Measurements from ENCODE around the gene LIPE. TPM values are rescaled to one million over a fixed set of nuclear protein-coding genes. Genes with fewer than 3 reads are reported as not detected.
A peak's percentile ranks its signal among the peaks of the same experiment; 100 is the strongest.
"Not testable (repeated sequence)": the region's sequence is repeated elsewhere in the genome, so short reads cannot be mapped to it uniquely, and the experiment has no call there.

LIPE gene
- total RNA-seq, 1 experiment from 2014 or later = 8.2 TPM

- no peak overlapping the region for H3K4me3 ChIP-seq (ENCODE audit: insufficient read depth, low read depth, low read length)
- no peaks in the 10 kb centered on the region for H3K27me3 ChIP-seq (ENCODE audit: control insufficient read depth, insufficient read depth, low read length)
- DNase-seq = no peak
- H3K36me3 ChIP-seq (replicated peaks; ENCODE audit: control insufficient read depth, insufficient read depth, low read length) = no peaks in the 10 kb centered on the region
Measured at GRCh38 chr19:42459926-42460325, 32.7 kb upstream of the LIPE start.

DNA sequence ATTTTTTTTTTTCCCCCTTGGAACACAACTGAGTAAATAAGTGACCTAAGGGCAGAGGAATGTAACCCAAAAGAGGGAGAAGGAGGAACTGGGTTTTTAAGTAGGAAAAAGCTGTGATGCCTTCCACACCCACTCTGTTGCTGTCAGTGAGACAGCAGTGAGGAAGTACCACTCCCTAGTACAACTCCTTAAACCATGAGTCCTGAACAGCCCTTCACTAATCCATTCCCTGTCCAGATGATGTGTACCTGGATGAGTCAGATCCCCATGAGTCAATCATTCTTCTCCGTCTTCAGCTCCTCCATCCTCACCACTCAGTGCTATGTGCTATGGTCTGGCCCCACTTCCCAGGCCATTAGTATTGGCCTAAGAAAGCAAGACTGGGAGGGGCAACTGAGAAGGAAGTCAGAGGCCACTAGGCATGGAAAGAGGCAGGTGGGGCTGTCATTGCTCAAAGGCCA, 28.5 kb upstream of the LIPE start:
- Histone ChIP-seq H3K27me3 (ENCODE audit: control insufficient read depth, insufficient read depth, low read length) (no peaks in the 10 kb centered on the region), H3K36me3 (replicated peaks; ENCODE audit: control insufficient read depth, insufficient read depth, low read length) (no peaks in the 10 kb centered on the region), H3K4me3 (ENCODE audit: insufficient read depth, low read depth, low read length) (no peak overlapping the region)
- DNase-seq = no peak

GRCh38 chr19:42455086-42455485, 27.9 kb upstream of the LIPE start:
- Histone ChIP-seq H3K27me3 (ENCODE audit: control insufficient read depth, insufficient read depth, low read length) (no peaks in the 10 kb centered on the region), H3K4me3 (ENCODE audit: insufficient read depth, low read depth, low read length) (no peak overlapping the region)

DNA sequence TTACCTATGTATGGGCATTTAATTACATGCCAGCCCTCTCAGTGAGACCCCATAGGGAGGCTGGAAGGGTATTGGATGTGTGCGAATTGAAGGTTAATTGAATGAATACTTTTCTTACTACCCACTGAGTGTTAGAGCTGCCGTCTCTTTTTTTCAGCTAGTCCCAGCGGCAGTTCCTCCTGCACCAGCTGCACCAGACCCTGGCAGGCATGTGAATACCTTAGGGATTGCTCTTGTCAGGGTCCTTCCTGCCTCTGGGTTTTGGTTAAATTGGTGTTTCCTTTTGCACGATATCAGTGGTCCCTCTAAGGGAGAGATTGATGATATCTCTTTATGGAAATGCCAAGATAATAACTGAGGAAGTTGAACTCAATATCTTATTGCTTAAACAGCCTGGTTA, 25.4 kb upstream of the LIPE start:
- Histone ChIP-seq H3K36me3 (replicated peaks; ENCODE audit: control insufficient read depth, insufficient read depth, low read length) (no peaks in the 10 kb centered on the region), H3K4me3 (ENCODE audit: insufficient read depth, low read depth, low read length) (no peak overlapping the region), H3K27me3 (ENCODE audit: control insufficient read depth, insufficient read depth, low read length) (no peaks in the 10 kb centered on the region)
- DNase-seq = no peak

More at GRCh38 chr19:42455086-42455485, 27.9 kb upstream of the LIPE start:
- H3K36me3 ChIP-seq (replicated peaks; ENCODE audit: control insufficient read depth, insufficient read depth, low read length) = no peaks in the 10 kb centered on the region
- no peak for DNase-seq

DNA sequence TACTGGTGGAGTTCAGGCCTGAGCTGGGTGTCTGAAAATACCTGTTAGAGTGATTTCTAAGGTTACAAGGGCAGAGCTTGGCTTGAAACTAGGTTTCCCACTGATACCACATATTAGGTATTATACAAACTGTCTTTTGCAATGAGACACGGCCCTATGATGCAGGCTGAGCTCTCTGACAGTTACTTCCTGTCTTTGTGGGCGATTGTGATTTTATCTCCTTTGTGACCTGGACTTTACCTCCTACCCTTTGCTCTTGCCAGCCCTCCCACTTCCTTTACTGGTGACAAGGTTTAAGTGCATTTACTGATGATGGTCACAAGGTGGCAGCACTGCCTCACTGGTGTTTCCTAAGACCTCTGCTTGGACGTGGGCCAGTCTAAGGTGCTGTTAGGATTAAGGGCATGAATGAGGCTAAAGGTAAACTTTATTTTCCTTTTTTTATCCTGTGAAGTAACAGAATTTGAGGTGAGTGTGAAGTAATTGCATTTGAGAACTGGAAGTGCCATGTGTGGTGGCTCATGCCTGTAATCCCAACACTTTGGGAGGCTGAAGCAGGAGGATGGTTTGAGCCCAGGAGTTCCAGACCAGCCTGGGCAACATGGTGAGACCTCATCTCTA, 23.2 kb upstream of the LIPE start:
- Histone ChIP-seq H3K27me3 (ENCODE audit: control insufficient read depth, insufficient read depth, low read length) (no peaks in the 10 kb centered on the region), H3K4me3 (ENCODE audit: insufficient read depth, low read depth, low read length) (no peak overlapping the region), H3K36me3 (replicated peaks; ENCODE audit: control insufficient read depth, insufficient read depth, low read length) (no peaks in the 10 kb centered on the region)
- peak; percentile 80 for DNase-seq

- DNase-seq; H3K36me3 ChIP-seq (replicated peaks; ENCODE audit: control insufficient read depth, insufficient read depth, low read length); H3K4me3 ChIP-seq (ENCODE audit: insufficient read depth, low read depth, low read length); H3K27me3 ChIP-seq (ENCODE audit: control insufficient read depth, insufficient read depth, low read length): not testable (repeated sequence)
Measured at GRCh38 chr19:42448306-42448705, 21.1 kb upstream of the LIPE start.

DNA sequence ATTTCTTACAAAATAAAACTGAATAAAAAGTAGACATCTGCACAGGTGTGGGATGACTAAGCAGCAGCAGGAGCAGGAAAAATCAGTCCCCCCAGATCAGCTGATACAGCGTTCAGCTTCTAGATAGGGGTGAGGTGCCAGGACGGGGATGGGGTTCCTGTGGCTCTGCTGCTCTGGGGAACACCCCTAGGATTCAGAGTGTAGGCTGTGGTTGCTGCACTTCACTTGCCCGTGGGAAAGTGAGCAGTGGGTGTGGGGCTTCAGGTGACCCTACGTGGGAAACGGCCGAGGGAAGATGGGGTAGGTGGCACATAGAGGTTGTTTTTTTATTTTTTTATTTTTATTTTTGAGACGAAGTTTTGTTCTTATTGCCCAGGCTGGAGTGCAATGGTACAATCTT, 18.8 kb upstream of the LIPE start:
- DNase-seq = no peak
- Histone ChIP-seq H3K36me3 (replicated peaks; ENCODE audit: control insufficient read depth, insufficient read depth, low read length) (no peaks in the 10 kb centered on the region), H3K4me3 (ENCODE audit: insufficient read depth, low read depth, low read length) (no peak overlapping the region), H3K27me3 (ENCODE audit: control insufficient read depth, insufficient read depth, low read length) (peaks cover 2% of the 10 kb centered on the region; the same call in 1 of the 2 replicates)

DNA sequence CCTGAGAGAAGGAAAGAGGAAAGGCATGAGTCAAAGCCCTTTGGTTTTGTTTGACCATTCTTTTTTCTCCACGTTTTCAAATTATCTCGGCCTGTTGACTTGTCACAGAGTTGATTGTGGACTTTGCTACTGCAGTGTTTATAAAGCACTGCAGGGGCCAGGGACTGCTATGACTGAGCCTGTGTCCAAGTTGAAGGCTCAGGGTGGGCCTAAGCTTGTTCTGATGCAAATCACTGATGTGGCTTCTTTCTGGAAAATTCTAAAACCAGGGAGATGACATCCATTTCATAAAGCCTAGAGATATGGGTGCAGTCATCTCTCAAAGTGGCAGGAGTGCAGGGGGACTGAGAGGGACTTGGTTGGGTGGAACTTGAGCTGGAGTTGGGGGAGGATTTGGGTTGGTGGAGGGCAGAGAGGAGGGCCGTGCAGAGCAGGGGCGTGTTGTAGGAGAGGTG, 16.8 kb upstream of the LIPE start:
- H3K4me3 ChIP-seq (ENCODE audit: insufficient read depth, low read depth, low read length) = no peak overlapping the region
- peaks cover 4% of the 10 kb centered on the region; the same call in 1 of the 2 replicates for H3K27me3 ChIP-seq (ENCODE audit: control insufficient read depth, insufficient read depth, low read length)
- H3K36me3 ChIP-seq (replicated peaks; ENCODE audit: control insufficient read depth, insufficient read depth, low read length) = no peaks in the 10 kb centered on the region
- DNase-seq = no peak

DNA sequence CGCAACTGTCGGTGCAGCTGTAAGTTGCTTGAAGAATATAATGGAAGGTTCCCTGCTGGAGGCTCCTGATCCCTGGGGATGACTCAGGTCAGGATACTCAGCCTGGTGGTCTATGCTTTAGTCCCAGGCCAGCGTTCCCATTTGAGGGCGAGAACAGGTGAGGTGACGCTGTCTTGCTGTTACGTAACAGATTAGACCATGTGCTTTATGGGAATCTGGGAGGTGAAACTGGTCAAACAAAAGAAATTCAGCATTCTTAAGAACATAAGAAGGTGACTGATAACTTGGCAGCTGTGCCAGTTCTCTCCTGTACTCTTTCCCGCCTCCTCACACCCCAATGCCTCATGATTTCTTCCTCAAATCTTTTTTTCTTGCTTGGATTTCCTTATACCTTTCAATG, 15.6 kb upstream of the LIPE start, which contains the start of gene CXCL17:
Gene CXCL17 (minus strand): TSS at position 114 of the 400 bp plus-strand sequence. CDS start 114 bp downstream, outside the sequence.
- peak; percentile 22 for DNase-seq
- Histone ChIP-seq H3K36me3 (replicated peaks; ENCODE audit: control insufficient read depth, insufficient read depth, low read length) (no peaks in the 10 kb centered on the region), H3K27me3 (ENCODE audit: control insufficient read depth, insufficient read depth, low read length) (peaks cover 4% of the 10 kb centered on the region; the same call in 1 of the 2 replicates), H3K4me3 (ENCODE audit: insufficient read depth, low read depth, low read length) (no peak within 1 kb of the TSS)

DNA sequence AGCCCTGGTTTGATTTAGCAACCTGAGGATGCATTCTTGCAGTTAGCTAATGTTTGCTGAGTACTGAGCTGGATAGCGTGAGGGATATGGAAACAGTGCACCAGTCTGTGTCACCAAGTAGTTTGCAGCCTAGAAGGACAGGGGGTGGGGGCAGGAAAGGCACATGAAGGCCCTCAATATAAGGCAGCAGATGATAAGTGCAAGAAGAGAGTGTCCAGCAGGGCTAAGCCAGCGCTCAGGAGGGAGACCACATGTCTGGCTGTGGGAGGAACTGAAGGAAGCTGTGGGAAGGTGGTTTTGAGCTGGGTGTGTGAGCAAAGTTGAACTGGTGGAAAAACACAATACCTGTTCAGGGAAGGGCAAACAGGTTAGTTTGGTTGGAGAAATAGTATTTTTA, 13.9 kb upstream of the LIPE start:
- DNase-seq = no peak
- Histone ChIP-seq H3K27me3 (ENCODE audit: control insufficient read depth, insufficient read depth, low read length) (peaks cover 4% of the 10 kb centered on the region; the same call in 1 of the 2 replicates), H3K36me3 (replicated peaks; ENCODE audit: control insufficient read depth, insufficient read depth, low read length) (no peaks in the 10 kb centered on the region), H3K4me3 (ENCODE audit: insufficient read depth, low read depth, low read length) (no peak overlapping the region)

DNA sequence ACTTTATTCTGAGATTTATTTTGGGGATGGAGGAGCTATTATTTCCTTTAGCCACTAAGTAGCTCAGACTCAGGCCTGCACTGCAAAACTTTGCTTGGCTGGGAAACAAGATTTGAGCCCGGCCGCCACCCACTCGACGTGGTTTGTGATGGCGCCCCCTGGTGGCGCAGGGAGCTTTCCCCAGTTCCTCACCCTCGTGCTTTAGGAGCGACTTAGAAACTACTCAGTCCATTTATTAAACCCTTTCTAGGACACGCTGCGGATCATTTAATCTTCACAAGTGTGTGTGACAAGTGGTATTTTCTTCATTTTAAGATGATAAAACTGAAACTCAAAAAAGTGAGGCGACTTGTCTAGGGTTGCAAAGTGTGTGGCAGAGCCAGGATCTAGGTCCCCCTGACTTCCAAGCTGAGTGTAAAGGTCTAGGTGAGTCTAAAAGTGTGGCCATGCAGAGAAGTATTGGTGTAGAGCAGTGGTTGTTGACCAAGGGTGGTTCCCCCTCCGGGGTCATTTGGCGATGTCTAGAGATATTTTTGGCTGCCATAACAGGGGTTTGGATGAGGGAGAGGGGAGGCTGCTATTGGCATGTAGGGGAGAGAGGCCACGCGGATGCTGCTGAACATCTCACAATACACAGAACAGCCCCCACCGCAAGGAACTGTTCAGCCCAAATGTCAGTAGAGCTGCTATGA, 13.3 kb upstream of the LIPE start:
- peaks cover 4% of the 10 kb centered on the region; the same call in 1 of the 2 replicates for H3K27me3 ChIP-seq (ENCODE audit: control insufficient read depth, insufficient read depth, low read length)
- DNase-seq = peak; percentile 74
- H3K4me3 ChIP-seq (ENCODE audit: insufficient read depth, low read depth, low read length) = no peak overlapping the region
- no peaks in the 10 kb centered on the region for H3K36me3 ChIP-seq (replicated peaks; ENCODE audit: control insufficient read depth, insufficient read depth, low read length)

- DNase-seq = no peak
- Histone ChIP-seq H3K36me3 (replicated peaks; ENCODE audit: control insufficient read depth, insufficient read depth, low read length) (no peaks in the 10 kb centered on the region), H3K4me3 (ENCODE audit: insufficient read depth, low read depth, low read length) (no peak overlapping the region), H3K27me3 (ENCODE audit: control insufficient read depth, insufficient read depth, low read length) (peaks cover 3% of the 10 kb centered on the region; the same call in 1 of the 2 replicates)
Measured at GRCh38 chr19:42436006-42436405, 8.8 kb upstream of the LIPE start.

DNA sequence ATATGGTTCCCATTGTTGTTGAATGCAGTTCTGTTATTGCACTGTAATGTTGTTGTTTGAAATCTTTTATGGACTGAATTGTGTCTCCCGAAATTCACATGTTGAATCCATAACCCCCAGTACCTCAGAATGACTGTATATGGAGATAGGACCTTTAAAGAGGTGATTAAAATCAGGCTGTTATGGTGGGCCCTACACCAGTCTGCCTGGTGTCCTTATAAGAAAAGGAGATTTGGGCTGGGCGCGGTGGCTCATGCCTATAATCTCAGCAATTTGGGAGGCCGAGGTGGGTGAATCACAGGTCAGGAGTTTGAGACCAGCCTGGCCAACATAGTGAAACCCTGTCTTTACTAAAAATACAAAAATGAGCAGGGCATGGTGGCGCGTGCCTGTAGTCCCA, 8.1 kb upstream of the LIPE start:
- no peak for DNase-seq
- H3K4me3 ChIP-seq (ENCODE audit: insufficient read depth, low read depth, low read length) = no peak overlapping the region

GRCh38 chr19:42433503-42434260, 6.5 kb upstream of the LIPE start:
- no peak overlapping the region for H3K4me3 ChIP-seq (ENCODE audit: insufficient read depth, low read depth, low read length)
- no peaks in the 10 kb centered on the region for H3K36me3 ChIP-seq (replicated peaks; ENCODE audit: control insufficient read depth, insufficient read depth, low read length)
- DNase-seq = peak; percentile 72
- no peaks in the 10 kb centered on the region for H3K27me3 ChIP-seq (ENCODE audit: control insufficient read depth, insufficient read depth, low read length)

More for the DNA sequence above, 8.1 kb upstream of the LIPE start:
- no peaks in the 10 kb centered on the region for H3K27me3 ChIP-seq (ENCODE audit: control insufficient read depth, insufficient read depth, low read length)
- H3K36me3 ChIP-seq (replicated peaks; ENCODE audit: control insufficient read depth, insufficient read depth, low read length) = no peaks in the 10 kb centered on the region
